Testis (tissue), 2 donors: ENCODE results near the gene ZNF521.

Source experiments
- CTCF ChIP-seq, 3 experiments: fragments of 450-650 bp in 2 of 3; fragments of 200-600 bp in 1 of 3; sonication (generic) in 1 of 3; IDR thresholded peaks; one replicate each; pipeline ENCODE4 v1.5.1; 2016 to 2019; ENCODE audit warnings: antibody characterized with exemption in 3 of 3, mild to moderate bottlenecking in 2 of 3, moderate library complexity in 1 of 3
- POLR2A ChIP-seq: fragments of 450-650 bp; IDR thresholded peaks from one replicate; pipeline ENCODE4 v1.6.1; 2017; ENCODE audit warnings: antibody characterized with exemption, mild to moderate bottlenecking, moderate library complexity

- TF ChIP-seq CTCF (IDR thresholded peaks at IDR 0.05) (no peak), POLR2A (no peak)
Observed at GRCh38 chr18:25175558-25176517, 176.1 kb downstream of the ZNF521 start.
